HL-60/S4 treated with phorbol 12-myristate 13-acetate at 8.2 ng/mL for 4 days and 3 days (cell line): ENCODE data around the gene ELSPBP1.

ENCODE experiments used
- in situ Hi-C: fragments of 300-500 bp; cut with MboI; formaldehyde crosslinking; loops from 2 replicates; pipeline ENCODE4 v1.15.0; 2022; ENCODE audit warnings: low sequenced_read_pairs

ELSPBP1 gene

DNA sequence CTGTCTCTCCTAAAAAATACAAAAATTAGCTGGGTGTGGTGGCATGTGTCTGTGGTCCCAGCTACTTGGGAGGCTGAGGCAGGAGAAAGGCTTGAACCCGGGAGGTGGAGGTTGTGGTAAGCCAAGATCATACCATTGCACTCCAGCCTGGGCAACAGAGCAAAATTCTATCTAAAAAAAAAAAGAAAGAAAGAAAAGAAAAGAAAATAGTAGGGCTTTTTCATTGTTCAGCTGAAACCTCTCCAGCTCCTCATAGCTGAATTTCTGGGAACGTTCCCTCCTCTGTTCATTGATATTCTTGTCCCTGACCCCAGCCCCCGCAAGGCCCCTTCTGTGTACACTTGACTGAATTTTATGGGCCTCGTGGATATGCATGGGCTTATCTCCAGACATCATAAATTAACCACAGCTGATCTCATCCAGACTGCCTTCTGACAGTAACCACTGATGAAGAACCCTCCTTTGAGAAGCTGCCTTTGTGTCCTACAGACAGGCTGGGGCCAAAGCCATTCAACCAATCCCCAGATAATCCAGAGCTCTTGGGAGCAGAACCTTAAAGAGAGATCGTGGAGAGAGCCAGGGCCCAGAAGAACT is at the start of gene ELSPBP1:
Gene ELSPBP1, plus strand, starts transcription at position 424 of the 594 bp plus-strand sequence. CDS start 14,036 bp downstream, outside the sequence.
- in situ Hi-C loops: no loop called here

- in situ Hi-C loops: loop anchor here (25.0 kb wide), 1 partner anchor 337 kb away; no protein-coding TSS in a partner anchor
Observed at GRCh38 chr19:47949852-47950521, 44.4 kb upstream of the ELSPBP1 start.

GRCh38 chr19:47952132-47952531 is 42.3 kb upstream of the ELSPBP1 start:
- in situ Hi-C loops: loop anchor here (25.0 kb wide), 1 partner anchor 335 kb away; no protein-coding TSS in a partner anchor

GRCh38 chr19:47955936-47956335 is 38.5 kb upstream of the ELSPBP1 start:
- in situ Hi-C loops: loop anchor here (25.0 kb wide), 1 partner anchor 331 kb away; no protein-coding TSS in a partner anchor

GRCh38 chr19:47973529-47973928 is 20.9 kb upstream of the ELSPBP1 start:
- in situ Hi-C loops: loop anchor here (25.0 kb wide), 1 partner anchor 314 kb away; no protein-coding TSS in a partner anchor

- in situ Hi-C loops: no loop called here
Observed at GRCh38 chr19:47991191-47991808, 3.1 kb upstream of the ELSPBP1 start.

DNA sequence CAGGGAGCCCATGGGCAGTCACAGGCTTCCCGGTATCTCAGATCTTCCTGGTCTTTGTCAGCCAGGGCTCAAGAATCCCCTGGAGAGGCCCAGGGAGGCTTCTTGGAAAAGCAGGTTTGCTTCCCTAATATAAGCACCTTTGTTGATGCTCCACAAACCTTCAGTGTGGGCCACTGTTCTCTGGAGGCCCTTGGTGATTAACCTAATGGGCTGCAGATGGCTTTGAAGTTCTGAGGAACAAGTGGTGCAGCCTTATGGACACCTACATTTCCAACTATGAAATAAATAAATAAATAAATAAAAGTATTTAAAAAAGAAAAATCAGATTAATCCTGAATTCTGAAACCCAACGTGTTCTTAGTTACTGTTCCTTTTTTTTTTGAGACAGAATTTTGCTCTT is 2.4 kb upstream of the ELSPBP1 start, which contains the start of gene BSPH1:
Gene BSPH1, minus strand, starts transcription at position 101 of the 400 bp plus-strand sequence. Its CDS starts 89 bp downstream, at position 12.
- in situ Hi-C loops: no loop called here

DNA sequence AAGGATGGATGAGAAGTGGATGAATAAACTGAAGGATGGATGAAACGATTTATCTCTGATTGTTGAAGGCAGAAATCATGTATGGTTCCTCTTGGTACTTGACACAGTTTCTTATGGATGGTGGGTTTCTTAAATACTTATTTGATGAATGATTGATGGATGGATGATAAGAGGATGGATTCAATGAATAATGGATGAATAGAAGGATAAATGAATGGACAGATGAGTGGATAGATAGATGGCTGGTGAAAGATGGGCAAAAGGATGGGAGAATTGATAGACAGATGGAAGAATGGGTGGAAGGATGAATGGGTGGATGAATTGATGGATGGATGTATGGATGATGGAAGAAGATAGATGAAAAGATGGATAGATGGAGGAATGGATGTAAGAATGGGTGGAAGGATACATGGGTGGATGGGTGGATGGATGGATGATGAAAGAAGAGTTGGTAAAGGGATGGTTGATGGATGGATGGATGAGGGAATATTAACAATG is 1.8 kb downstream of the ELSPBP1 start:
- in situ Hi-C loops: no loop called here

DNA sequence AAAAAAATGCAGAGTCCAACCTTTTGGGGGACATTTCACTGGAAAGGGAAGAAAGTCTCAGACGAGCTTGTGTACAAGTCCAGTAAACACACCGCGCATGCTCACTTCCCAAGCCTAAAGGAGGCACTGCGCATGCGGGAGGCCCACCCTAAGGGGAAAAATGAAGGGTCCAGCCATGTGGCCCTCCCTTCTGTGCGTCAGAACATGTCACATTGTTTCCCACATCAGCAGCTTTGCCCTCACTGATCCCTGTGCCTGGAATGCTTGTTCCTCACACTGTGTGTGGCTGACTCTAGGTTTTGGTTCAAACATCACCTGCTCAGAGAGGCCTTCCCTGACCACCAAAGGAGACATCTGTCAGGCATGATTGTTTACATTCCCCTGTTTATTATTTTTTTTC is 4.4 kb downstream of the ELSPBP1 start:
- in situ Hi-C loops: no loop called here

DNA sequence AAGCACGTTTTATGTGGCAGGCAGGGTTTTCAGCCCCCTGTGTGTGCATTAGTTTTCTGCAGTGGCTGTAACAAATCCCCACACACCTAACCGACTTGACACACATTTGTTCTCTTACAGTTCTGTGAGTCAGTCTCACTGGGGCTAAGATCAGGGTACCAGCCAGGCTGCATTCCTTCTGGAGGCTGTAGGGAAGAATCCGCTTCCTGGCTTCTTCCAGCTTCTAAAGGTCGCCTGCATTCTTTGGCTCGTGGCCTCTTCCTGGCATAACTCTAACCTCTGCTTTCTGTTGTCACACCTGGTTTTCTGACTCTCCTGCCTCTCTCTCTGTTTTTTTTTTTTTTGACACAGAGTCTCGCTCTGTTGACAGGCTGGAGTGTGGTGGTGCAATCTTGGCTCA is 6.4 kb downstream of the ELSPBP1 start:
- in situ Hi-C loops: no loop called here

DNA sequence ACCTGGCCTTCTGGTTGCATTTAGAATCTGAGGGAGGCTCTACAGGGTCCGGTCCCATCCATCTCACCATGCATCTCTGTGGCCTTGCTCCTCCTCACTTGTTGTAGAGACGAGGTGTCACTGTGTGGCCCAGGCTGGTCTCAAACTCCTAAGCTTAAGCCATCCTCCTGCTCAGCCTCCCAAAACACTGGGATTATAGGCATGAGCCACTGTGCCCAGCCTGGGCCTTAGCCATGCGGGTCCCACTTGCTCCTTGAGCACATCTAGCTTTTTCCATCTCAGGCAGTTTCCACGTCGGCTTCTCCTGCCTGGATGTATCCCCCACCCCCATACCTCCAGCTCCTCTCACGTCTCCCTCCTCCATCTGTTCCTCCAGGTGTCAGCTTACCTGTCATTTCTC is 9.8 kb downstream of the ELSPBP1 start:
- in situ Hi-C loops: no loop called here

GRCh38 chr19:48006762-48007161 is 12.3 kb downstream of the ELSPBP1 start:
- in situ Hi-C loops: no loop called here

GRCh38 chr19:48010932-48011758 is 16.7 kb downstream of the ELSPBP1 start:
- in situ Hi-C loops: no loop called here

DNA sequence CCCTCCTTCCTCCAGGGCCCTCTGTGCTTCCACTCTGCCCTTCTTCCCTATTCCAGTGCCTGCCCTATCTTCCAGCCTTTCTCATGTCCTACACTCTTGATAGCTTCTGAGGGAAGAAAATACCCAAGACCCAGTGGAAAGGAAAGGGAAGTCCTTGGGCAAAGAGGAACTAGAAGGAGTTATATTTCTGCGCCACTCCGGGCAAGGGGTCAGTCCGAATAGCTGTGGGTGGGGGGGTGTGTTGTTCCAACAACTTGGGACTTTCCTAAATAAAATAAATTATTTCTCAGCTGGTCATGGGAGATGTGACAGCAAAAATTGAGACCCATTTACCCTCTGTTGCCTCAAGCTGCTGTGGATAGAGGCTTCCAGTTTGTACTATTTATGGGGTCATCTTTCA is 26.3 kb downstream of the ELSPBP1 start:
- in situ Hi-C loops: no loop called here

GRCh38 chr19:48023011-48023410 is 28.6 kb downstream of the ELSPBP1 start:
- in situ Hi-C loops: no loop called here

DNA sequence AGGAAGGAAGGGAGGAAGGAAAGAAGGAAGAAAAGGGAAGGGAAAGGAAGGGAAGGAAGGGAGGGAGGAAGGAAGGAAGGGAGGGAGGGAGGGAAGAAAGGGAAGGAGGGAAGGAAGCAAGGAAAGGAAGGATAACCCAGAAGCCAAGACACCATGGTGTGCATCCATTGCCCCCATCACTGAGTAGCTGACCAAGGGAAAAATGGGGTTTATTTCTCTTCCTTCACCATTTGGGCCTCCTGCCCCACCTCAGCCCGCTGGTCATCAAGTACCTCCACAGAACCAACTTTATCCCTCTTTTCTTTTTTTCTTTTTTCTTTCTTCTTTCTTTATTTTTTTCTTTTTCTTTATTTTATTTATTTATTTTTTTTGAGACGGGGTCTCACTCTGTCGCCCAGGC is 29.1 kb downstream of the ELSPBP1 start:
- in situ Hi-C loops: no loop called here

- in situ Hi-C loops: no loop called here
Observed at GRCh38 chr19:48025480-48025879, 31.0 kb downstream of the ELSPBP1 start.

GRCh38 chr19:48029431-48029830 is 35.0 kb downstream of the ELSPBP1 start:
- in situ Hi-C loops: no loop called here

GRCh38 chr19:48030073-48030472 is 35.6 kb downstream of the ELSPBP1 start:
- in situ Hi-C loops: no loop called here

DNA sequence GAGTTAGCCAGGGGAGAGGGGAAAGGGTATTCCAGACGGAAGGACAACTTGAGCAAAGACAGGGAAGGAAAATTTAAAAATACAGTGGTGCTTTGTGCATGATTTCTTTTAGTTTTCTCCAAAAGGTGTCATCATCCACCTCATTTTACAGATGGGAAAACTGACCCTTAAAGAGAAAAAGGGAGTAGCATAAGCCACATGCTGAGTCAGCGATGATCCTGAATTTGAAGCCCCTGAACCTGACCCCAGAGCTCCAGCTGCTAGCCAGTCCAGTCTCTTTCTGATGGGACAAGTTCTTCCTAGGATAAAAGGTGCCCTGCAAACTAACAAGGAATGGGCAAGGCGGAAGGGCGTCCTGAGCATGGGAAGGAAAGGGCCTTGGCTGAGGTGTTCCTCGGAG is 39.2 kb downstream of the ELSPBP1 start:
- in situ Hi-C loops: no loop called here

- in situ Hi-C loops: no loop called here
Observed at GRCh38 chr19:48036765-48037164, 42.3 kb downstream of the ELSPBP1 start.
